NOMO-1 treated with dmso at 0.1 percent for 144 hours (cell line): ENCODE results near the gene CDSN.
"Not testable (repeated sequence)": the region's sequence is repeated elsewhere in the genome, so short reads cannot be mapped to it uniquely, and the experiment has no call there.

ENCODE experiments used
- DNase-seq: peaks from one replicate; lab custom pipeline; 2025; ENCODE audit not compliant: unreplicated experiment; lab: John Stamatoyannopoulos, UW

Gene CDSN

GRCh38 chr6:31120151-31120915, at the start of gene CDSN:
CDSN (minus strand) TSS chr6:31120446; CDS start chr6:31120419, 27 bp downstream.
- DNase-seq, result no peak

GRCh38 chr6:31169123-31169857, 49.0 kb upstream of the CDSN start:
- DNase-seq, result no peak

DNA sequence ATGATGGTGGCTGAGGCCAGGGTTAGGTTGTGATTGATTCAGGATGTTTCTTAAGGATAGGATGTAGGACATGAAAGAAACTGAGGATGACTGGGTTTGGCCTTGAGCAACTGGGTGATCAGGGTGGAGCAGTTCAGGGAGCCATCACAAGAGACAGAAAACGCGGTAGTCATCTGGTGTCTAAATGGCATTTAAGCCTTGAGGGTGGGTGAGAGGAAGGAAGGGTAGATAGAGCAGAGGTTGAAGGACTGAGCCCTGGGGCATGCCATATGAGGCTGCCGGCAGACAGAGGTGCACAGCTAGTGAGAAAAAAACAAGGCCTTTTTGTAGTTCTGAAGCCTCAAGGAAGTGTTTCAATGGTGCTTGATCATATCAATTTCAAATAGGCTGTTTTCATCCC, 48.4 kb upstream of the CDSN start:
- no peak for DNase-seq

DNA sequence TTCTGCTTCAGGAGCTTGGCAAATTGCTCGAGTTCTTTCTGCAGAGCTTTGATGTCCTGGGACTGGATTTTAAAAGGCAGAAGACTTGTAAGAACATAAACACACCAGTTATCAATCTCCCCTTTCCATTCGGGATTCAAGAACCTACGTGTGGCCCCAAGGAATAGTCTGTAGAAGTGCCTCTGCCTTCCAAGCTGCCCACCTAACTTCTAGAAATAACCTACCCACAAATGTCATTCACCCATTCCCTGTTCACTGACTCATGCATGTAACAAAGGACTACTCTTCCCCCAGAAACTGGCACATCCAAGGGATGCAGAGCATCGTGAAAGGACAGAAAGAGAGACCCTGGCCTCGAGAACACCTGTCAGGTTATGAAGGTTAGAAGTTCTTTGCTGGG, 45.7 kb upstream of the CDSN start:
- no peak for DNase-seq

GRCh38 chr6:31165064-31165832, 45.0 kb upstream of the CDSN start:
- not testable (repeated sequence) for DNase-seq

GRCh38 chr6:31164475-31165063, 44.3 kb upstream of the CDSN start:
- not testable (repeated sequence) for DNase-seq

- DNase-seq, result no peak
Observed at GRCh38 chr6:31163922-31164321, 43.7 kb upstream of the CDSN start.

DNA sequence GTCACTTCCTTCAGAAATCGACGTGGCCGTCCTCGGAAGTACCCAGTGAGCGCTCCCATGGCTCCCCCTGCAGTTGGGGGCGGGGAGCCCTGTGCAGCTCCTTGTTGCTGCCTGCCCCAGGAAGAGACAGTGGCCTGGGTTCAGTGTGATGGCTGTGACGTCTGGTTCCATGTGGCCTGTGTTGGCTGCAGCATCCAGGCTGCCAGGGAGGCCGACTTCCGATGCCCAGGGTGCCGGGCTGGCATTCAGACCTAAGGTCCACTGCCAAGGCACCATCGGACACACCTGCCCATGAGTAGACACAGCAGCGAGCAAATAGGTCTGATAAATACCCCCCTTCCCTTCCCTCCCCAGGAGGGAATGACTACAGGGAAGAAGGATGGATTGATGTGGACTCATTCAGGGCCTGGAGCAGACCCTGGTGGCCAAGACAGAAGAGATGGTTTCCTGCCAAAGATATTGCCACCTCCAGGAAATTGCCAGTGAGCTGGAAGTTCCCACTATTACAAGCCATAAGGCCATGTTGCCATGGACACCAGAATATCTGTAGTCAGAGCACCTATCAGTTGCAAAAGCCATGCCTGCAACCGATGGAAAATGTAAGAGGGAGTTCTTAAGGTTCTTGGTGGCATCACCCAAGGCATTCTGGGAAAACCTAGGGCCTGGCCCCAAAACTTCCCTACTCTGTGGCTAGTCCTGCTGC, 42.4 kb upstream of the CDSN start:
- DNase-seq, result no peak

DNA sequence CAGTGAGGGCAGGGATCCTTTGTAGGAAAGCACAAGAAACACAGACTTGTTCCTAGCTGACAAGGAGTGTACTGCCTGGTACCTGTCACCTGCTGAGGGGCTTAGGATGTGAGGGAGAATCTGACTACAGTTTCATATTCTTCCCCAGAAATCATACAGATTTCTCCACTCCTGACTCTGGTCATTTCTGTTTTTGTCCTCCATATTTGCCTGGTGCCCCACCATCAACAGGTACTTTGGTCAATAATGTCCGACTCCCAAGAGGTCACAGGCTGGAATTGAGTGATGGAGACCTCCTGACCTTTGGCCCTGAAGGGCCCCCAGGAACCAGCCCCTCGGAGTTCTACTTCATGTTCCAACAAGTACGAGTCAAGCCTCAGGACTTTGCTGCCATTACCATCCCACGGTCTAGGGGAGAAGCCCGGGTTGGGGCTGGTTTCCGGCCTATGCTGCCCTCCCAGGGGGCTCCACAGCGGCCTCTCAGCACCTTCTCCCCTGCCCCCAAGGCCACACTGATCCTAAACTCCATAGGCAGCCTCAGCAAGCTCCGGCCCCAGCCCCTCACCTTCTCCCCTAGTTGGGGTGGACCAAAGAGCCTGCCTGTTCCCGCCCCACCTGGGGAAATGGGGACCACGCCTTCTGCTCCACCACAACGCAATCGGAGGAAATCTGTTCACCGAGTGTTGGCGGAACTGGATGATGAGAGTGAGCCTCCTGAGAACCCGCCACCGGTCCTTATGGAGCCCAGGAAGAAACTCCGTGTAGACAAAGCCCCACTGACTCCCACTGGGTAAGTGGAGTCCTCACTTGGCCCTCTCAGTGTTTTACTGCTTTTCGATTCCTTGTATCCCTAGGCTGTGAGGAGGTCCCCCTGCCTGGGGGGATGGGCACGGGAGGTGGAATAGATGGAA, 41.2 kb upstream of the CDSN start:
- DNase-seq, result no peak

DNA sequence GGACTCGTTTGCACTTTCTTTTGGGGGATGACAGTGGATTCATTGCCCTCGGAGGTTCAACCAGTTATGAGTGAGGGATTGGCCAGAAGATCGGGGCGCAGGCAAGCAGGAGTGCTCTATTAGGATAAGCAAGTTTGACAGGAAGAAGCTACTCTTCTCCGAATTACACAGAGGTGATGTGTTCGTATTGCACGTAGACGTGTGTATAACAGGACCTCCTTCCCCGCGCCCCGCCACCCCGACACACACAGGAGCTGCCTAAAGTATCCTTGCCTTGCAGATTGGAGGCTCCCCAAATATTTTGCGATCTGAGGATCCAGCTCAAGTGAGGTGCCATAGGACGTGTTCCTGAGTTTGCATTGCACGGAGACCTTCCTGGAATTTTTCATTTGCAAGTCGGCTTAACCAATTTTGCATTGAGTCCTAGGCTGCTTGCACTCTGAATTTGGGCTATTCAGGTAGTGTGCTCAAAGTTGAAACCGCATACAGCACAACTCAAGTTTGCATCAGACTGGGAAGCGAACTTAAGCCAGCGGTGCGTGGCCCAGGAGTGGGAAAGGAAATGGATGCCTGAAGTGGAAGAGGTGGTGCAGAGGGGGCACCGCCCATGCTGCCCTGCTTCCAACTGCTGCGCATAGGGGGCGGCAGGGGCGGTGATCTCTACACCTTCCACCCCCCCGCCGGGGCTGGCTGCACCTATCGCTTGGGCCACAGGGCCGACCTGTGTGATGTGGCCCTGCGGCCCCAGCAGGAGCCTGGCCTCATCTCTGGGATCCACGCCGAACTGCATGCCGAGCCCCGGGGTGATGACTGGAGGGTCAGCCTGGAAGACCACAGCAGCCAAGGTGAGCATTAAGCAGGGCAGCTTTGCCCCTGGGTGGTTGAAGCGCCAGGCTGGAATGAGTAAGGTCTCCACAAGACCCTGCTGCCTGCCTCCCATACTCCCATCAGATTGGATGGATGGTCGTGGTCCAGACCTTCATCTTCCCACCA, 38.9 kb upstream of the CDSN start:
- no peak for DNase-seq

GRCh38 chr6:31158140-31158862, 38.1 kb upstream of the CDSN start, which contains the start of gene TCF19:
TCF19 (plus strand) TSS chr6:31158589; CDS start chr6:31159470, 881 bp downstream.
- DNase-seq, result peak; percentile 96

- DNase-seq, result no peak
Observed at GRCh38 chr6:31157513-31158139, 37.4 kb upstream of the CDSN start, which contains the start of gene CCHCR1. CCHCR1 (minus strand) TSS chr6:31157802; CDS start chr6:31157600, 202 bp downstream.

- no peak for DNase-seq
Observed at GRCh38 chr6:31156641-31157040, 36.4 kb upstream of the CDSN start.

GRCh38 chr6:31154436-31154835, 34.2 kb upstream of the CDSN start:
- no peak for DNase-seq

- no peak for DNase-seq
Observed at GRCh38 chr6:31152781-31153180, 32.5 kb upstream of the CDSN start.

- DNase-seq, result no peak
Observed at GRCh38 chr6:31149827-31150447, 29.7 kb upstream of the CDSN start.

DNA sequence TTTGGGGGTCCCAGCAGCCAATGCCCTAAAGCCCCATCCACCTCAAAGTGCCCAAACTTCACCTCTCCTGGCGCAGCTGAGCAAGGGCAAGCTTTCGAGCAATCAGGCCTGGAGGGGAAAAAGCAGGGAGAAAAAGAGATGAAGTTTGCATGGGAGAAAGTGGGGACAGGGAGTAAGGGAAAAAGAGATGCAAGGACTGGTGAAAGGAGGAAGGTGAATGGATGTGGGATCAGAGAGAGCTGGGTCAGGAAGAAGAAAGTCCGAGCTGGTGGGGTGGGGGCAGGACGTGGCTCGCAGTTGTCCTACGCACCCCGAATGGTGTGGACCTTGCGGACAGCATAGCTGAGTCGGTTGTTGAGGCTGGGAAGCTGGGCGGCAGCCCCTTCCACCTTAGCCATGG, 25.1 kb upstream of the CDSN start:
- no peak for DNase-seq
